HG03575 (cell line): ENCODE data around the gene DDX1.
A peak's percentile ranks its signal among the peaks of the same experiment; 100 is the strongest.

ENCODE experiments used
- ATAC-seq: cut with Tn5 transposase; IDR thresholded peaks from one replicate; pipeline ENCODE4 v1.9.1; 2021; ENCODE audit not compliant: unreplicated experiment, insufficient number of reproducible peaks, low FRiP score; ENCODE audit errors: extremely low read depth

Gene DDX1

DNA sequence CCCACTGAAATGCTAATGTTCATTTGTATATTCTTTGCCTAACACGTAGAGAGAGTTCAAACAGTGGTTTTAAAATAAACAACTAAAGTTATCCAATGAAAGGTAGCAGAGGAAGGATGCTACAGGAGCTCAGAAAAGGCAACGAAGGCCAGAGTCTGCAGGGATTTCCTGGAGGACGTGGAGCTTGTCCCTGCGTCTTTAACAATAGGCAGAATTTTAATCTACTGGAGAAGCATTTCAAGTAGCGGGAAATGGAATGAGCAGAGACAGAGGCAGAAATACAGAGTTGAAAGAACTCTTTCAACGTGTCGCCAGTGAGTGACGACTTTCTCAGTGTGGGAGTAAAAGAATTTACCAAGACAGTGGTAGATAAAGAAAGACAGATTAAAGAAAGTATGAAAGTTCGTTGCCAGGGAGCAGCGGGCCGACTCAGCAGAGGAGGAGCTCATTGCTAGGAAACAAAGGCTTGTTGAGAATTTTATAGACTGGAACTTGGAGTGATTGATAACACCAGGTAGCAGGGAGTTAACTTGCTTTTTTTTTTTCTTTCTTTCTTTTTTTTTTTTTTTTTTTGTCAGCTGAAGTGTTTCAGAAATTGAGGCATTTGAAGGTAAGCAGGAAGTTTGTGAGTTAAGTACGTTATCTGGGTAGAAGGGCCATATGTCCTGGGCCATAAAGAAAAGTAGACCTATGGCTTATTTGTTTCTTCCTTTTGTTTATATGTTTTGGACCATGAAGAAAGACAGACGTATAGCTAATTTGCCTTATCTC is 29.9 kb upstream of the DDX1 start:
- no peak for ATAC-seq

DNA sequence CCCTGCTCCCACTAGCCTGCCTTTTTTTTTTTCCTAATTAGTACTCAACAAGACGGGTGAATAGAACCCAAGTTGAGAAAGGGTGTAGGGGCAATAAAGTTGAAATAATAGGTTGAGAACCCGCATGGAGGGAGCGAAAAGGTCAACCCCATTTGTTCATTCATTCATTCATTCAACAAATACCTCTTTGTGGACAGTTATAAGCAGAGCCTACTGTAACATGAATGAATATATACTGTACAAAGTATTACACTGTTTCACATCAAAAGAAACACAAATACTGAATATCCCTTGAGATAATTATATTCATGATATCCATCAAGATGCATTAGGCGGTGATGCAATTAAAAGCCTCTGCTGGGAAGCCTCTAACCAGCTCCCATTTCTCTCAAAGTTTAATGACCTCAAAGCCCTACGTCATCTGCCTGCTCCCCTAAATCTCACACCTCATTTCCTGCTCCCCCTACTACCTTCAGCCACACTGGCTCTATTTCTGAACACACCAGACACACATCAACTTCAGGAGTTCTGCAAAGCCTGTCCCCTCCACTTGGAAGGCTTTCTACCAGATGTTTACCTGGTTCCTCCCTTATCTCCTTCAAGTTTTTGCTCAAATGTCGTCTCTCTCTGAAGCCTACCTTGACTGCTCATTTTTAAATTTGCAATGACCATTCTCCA is 29.2 kb upstream of the DDX1 start:
- no peak for ATAC-seq

DNA sequence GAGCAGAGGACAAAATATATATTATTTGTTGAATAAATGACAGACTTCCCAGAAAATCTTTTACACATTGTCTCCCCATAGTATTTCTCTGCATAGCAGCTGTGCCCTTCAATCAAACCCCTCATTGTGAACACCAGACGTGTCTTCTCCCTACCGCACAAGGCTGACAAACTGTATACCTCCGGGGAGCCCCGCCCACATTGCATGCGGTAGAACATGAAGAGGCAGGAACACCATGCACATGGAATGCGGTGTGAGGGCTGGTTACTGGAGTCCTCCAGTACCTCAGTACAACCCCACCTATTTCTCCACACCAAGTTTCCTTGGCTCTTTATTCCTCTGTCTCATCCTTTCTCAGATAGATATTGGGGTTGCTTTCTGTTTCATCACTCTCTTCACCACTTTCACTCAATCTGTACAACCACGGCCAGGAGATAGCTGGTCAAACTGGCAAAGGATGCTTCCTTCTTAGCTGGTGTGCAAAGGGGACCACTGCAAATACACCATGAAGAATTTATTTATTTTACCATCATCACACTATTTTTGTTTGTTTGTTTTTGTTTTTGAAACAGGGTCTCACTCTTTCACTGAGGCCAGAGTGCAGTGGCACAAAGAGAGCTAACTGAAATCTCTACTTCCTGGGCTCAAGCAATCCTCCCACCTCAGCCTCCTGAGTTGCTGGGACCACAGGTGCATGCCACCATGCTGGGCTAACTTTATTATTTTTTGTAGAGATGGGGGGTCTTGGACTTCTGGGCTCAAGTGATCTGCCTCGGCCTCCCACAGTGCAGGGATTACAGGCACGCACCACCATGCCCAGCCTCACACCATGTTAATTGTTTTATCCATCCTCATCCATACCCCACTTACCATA is 28.2 kb upstream of the DDX1 start:
- ATAC-seq, result no peak

DNA sequence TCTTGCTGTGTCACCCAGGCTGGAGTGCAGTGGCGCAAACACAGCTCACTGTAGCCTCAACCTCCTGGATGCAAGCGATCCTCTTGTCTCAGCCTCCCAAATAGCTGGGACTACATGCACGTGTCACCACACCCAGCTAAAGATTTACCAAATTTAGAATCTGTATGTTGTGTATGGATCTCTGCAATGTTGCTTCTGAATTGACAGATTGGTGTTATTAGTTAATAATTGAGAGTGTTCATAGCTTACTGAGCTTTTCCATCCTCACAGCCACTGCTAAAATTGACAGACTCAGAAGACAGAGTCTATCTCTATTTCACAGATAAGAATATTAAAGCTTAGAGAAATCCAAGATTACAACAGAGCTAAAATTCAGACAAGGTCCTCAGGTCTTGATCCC is 26.3 kb upstream of the DDX1 start:
- no peak for ATAC-seq

DNA sequence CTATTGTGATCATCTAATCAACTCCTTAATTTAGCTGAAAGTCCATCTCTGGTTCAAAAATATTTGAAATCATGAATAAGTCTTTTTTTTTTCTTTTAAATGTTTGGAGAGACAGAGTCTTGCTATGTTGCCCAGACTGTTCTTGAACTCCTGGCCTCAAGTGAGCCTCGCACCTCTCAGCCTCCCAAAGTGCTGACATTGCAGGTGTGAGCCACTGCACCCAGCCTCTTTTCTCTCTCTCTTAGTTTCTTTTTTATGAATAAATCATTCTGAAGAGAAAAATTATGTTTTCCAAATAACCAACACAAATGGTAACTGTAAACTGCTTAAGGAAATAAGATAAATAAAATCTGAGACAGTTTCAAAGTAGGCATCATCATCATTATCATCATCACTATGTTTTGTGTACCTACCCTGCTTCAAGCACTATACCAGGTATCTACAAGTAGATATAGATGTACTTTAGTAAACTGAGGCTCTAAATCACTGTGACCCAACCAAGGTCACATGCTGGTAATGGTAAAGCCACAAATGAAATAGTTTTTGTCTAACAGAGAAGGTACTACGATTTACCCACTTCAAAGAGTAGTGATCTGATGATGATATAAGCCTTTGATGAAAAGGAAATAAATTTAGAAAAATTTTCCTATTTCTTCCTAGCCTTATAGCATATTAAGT is 25.5 kb upstream of the DDX1 start:
- no peak for ATAC-seq

DNA sequence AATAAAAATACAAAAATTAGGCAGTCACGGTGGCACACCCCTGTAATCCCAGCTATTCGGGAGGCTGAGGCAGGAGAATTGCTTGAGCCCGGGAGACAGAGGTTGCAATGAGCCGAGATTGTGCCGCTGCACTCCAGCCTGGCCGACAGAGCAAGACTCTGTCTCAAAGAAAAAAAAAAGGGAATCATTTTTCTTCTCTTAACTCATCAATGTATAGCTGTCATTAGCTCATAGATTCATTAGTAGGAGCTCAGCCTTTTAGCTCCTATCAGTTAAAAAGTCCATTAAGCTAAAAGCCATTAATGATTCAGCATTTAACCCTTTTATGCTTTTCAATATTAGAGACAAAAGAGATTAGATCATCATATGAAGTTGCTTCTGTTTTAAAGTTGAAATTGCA is 24.8 kb upstream of the DDX1 start:
- no peak for ATAC-seq

DNA sequence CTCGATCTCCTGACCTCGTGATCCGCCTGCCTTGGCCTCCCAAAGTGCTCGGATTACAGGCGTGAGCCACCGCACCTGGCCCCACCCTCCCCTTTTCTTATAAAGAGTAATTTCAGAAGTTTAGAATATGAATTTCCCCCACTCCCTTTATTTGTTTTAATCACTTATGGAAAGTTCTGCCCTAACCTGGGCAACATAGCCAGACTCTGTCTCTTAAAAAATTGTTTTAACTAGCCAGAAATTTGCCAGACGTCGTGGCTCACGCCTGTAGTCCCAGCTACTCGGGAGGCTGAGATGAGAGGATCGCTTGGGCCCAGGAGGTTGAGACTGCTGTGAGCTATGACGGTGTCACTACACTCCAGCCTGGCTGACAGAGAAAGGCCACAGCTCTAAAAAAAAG is 22.8 kb upstream of the DDX1 start:
- ATAC-seq, result no peak

DNA sequence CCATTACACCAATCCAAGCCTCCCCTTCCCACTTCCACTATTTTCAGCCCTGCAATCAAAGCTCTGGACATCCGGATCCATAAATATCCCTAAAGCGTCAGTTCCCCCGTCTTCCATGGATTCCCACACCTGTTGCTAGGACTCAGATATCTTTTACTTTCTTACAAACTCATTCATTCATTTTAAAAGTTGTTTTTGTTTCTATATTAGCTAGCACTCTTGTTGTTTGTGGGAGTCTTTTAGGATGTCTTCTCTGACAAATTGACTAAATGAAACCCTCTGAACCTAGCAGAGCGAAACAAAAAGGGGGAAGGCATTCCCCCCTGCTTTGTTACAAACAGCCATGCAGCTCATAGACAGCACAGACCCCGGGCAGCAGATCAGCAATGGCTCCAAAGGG is 21.6 kb upstream of the DDX1 start:
- ATAC-seq, result no peak

DNA sequence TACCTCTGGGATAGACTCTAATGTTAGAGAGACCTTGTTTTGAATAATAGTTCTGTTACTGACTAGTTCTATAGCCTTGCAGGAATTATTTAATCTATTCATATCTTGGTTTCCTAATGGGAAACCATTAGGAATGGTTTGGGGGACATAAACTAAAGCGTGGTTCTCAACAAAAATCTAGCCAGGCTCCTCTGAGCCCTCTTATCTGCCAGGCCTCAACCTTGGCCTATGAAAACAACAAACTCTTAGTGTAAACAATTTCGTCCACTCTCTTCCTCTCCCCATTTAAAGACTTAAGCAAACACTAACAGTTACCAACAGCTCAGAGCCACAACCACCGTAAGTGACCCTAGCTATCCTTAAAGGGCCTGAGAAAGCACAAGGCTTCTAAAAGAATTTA is 19.9 kb upstream of the DDX1 start:
- ATAC-seq, result no peak

DNA sequence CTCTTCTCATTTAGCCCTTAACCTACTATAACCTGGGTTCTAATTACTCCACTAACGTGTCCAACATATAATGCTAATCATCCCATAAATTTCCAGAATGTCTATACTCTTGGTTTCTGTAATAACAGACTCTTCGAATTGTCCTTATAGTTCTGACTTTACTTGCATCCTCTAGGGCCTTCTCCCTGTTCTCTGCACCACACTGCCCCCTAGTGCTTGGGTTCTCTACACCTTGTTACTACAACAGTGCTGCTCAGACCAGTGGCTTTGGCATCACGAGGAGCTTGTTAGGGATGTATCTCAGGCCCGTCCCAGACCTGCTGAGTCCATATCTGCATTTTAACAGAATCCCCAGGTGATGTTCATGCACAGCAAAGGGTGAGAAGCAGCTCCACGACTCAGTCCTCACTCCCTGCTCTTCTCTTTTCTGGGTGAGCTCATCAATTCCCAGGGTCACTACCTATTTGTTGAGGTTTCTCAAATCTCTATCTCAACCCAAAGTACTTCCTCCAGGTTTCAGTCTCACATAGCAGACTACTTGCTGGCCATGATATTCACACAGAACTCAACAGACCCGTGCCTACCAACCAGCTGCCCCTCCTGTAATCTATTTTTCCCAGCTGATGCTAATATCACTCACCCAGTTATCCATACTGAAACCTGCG is 14.5 kb upstream of the DDX1 start:
- peak; percentile 81 for ATAC-seq

DNA sequence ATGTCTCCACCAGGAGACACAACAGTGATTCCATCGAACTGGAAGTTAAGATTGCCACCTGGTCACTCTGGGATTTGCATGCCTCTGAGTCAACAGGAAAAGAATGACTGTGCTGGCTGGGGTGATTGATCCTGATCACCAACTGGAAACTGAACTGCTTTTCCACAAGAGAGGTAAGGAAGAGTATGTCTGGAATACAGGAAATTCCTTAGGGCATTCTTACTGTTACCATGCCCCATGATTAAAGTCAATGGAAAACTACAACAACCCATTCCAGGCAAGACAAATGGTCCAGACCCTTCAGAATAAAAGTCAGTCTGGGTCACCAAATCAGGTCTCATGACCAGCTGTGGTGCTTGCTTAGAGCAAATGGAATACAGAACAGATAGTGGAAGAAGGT is 12.0 kb upstream of the DDX1 start:
- ATAC-seq, result no peak

DNA sequence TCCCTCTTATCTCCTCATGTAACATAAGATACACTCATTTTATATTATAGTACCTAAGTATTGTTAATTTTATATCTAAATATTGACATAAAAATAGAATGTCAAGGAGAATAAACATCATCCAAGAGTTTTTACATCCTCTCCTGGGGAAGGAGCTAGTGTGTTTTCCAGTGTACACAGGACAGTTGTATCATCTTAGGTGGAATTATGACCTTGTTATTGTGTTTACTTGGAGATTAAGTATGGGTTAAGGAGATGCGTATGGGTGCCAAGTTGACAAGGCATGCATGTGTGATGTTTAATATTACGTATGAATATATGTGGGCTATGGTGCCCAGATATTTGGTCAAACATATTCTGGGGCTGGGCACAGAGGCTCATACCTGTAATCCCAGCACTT is 11.2 kb upstream of the DDX1 start:
- ATAC-seq, result no peak

DNA sequence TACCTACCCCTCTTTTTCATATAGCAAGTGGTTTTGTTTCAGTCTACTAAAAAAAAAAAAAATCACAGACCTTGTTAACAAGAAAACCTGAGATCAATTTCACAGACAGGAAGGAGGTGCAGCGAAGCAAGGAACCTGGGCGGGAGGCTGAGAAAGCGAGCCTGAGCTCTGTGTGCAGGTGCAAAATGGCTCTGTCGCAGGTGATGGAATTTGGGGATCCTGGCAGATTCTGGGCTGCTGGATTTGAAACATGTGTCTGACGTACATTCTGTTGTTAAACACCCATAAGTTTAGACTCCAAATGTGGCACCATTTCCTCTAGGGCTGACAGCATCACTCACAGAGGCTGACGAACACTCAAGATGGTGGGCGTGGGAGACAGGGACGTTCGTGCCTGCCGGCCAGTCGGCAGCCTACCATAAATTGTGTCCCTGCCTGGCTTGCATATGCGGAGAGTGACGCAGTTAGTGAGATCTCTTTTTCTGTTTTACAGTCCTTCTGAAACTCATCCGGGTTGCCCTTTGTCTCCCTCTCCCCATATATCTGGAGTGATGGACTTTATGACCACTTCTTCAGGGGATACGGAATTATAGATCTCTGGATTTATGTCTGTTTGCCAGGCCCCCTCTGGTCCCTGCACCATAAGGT is 8.8 kb upstream of the DDX1 start:
- ATAC-seq, result no peak

DNA sequence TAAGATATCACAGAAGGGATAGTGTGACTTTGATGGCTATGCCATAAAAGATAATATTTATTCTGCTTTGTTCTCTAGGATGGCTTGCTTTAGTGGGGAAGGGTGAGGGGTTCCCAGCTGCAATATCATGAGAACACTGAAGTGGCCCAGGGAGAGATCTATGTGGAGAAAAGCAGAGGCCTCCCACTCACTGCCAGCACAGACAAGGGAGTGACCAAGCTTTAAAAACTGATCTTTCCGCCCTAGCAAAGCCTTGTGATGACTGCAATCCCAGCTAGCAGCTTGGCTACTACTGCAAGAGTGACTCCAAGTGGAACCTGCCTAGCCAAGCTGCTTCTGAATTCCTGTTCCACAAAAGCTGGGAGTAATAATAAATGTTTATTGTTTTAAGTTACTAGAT is 7.8 kb upstream of the DDX1 start:
- ATAC-seq, result no peak

DNA sequence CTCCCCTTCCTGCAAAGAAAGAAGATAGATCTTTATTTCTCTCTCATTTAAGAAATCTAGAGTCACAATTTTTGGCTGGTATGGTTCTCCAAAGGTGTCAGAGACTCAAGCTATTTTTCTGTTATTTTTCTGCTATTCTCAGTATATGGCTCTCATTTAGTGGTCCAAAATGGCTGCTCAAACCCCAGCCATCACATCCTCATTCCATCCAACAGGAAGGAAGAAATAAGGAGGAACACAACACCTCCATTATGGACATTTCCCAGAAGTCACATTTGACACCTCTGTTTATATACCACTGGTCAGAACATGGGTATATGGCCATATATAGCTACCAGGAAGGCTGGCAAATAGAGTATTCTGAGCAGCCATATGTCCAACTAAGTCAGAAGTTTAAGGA is 7.4 kb upstream of the DDX1 start:
- ATAC-seq, result no peak

DNA sequence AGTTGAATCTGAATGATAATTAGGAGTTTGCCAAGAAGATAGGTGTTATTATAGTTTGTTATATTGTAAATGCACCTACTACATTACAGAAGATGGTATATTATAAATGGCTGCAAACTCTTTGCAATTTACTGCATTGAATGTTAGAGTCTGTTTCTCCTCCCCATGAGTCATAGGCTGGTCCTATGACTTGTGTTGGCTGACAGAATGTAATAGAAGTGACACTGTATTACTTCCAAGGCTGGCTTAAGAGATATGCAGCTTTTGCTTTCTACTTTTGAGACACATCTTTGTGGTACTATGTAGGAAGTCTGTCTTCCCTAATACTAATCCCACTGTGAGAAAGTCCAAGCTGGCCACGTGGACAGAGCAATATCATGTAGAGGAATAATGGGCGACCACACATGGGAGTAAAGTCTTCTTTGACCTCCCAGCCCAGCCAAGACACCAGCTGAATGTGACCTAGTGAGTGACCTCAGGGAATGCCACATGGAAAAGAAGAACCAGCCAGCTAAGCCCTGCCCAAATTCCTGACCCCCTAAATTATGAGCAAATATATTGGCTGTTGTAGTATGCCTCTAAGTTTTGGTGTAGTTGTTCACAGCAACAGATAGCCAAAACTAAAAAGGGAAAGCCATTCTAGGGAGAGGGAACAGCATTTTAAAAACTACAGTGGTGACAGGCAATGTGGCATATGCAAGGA is 6.8 kb upstream of the DDX1 start:
- no peak for ATAC-seq

DNA sequence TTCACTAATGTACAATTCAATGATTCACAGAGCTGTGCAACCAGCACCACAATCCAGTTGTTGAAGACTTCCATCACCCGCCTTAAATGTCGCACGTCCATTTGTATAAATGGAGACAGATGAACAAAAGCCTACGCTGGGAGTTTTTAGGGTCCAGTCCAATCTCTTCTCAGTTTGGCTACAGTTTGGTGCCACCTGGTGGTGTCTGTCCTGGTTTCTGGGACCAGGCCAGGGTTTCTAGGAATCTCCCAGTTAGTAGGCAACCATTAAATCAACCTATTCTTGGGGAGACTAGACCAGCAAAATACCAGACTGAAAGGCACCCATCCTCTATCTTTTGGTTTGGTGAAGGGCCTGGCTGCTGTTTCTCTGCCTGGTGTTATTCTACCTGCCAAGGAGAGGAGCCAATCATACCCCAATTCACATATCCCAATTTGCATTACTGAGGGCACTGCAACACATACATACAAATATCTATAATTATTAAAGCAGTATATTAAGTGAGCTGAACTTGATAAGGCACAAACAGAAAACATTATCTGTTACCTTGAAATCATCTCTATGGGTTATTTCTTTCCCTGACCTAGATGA is 3.2 kb upstream of the DDX1 start:
- no peak for ATAC-seq

DNA sequence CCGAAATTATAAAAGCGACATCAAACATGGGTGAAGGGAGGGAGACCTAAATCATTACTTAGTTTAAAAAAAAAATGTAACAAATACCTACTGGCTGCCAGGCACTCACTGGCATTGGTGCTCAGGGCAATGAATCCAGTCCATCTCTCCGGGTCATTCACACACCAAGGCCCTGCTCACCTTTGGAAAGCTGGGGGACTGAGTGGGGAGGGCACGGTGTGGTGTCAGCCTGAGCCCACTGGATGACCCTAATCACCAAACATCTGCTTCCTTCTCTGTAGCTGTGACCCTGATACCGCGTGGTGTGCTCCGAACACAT is 336 bp upstream of the DDX1 start:
- ATAC-seq, result no peak
